TTC549 (cell line): ENCODE data around the gene ANGPTL3.
A peak's percentile ranks its signal among the peaks of the same experiment; 100 is the strongest.
"Not testable (repeated sequence)": the region's sequence is repeated elsewhere in the genome, so short reads cannot be mapped to it uniquely, and the experiment has no call there.

Experiments used
- FAIRE-seq: peaks from 2 replicates; lab custom pipeline; 2012; peaks lifted over from hg19 to GRCh38; lab: Jason Lieb, UNC

The ANGPTL3 gene, protein sequence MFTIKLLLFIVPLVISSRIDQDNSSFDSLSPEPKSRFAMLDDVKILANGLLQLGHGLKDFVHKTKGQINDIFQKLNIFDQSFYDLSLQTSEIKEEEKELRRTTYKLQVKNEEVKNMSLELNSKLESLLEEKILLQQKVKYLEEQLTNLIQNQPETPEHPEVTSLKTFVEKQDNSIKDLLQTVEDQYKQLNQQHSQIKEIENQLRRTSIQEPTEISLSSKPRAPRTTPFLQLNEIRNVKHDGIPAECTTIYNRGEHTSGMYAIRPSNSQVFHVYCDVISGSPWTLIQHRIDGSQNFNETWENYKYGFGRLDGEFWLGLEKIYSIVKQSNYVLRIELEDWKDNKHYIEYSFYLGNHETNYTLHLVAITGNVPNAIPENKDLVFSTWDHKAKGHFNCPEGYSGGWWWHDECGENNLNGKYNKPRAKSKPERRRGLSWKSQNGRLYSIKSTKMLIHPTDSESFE

GRCh38 chr1:62597281-62597680, at the start of gene ANGPTL3:
TSS of gene ANGPTL3 (plus strand) at chr1:62597520. CDS start at chr1:62597567, 47 bp downstream.
- no peak for FAIRE-seq

GRCh38 chr1:62561306-62561705, 36.0 kb upstream of the ANGPTL3 start:
- FAIRE-seq: peak; percentile 46

GRCh38 chr1:62567182-62567581, 30.1 kb upstream of the ANGPTL3 start:
- not testable (repeated sequence) for FAIRE-seq

DNA sequence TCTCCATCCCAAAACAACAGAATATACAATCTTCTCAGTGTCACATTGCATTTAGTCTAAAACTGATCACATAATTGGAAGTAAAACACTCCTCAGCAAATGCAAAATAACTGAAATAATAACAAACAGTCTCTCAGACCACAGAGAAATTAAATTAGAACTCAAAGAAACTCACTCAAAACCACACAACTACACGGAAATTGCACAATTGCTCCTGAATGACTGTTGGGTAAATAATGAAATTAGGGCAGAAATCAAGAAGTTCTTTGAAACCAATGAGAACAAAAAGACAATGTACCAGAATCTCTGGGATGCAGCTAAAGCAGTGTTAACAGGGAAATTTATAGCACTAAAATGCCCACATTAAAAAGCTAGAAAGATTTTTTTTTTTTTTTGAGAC, 29.4 kb upstream of the ANGPTL3 start:
- FAIRE-seq: not testable (repeated sequence)

DNA sequence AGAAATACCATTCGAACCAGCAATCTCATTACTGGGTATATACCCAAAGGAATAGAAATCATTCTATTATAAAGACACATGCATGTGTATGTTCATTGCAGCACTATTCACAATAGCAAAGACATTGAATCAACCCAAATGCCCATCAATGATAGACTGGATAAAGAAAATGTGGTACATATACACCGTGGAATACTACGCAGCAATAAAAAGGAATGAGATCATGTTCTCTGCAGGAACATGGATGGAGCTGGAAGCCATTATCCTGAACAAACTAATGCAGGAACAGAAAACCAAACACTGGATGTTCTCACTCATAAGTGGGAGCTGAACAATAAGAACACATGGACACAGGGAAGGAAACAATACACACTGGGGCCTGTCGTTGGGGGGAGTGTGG, 25.8 kb upstream of the ANGPTL3 start:
- FAIRE-seq: not testable (repeated sequence)

GRCh38 chr1:62572476-62572875, 24.8 kb upstream of the ANGPTL3 start:
- FAIRE-seq: no peak

- no peak for FAIRE-seq
Observed at GRCh38 chr1:62573675-62574074, 23.6 kb upstream of the ANGPTL3 start.

DNA sequence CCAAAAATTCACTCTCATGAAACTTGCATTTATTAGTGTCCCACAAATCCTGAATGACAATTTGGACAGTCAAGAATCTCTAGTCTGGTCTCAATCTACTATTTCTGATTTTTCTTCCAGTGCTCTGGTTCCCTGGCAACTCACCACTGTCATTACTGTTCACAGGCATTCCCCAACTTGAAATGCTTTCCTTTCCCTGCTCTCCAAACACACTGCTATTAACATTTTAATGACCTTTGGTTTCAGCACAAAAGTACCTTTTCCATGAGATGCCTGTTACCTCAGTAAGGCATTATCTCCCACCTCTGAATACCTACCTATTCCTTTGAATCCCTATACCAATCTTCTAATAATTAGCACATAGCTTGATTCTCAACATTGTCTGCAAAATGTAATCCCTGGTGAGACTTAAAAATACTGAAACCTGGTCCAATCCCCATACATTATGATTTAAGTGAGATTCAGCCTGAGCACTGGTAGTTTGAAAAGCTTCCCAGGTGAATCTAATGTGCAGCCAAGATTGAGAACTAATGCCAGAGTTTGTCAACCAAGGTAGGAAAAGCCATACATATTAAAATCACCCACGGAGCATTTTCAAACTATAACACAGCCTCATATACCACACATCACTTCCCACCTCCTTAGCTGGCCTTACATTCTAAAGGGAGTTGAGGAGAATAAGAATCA, 11.7 kb upstream of the ANGPTL3 start:
- FAIRE-seq: no peak

GRCh38 chr1:62588000-62588399, 9.3 kb upstream of the ANGPTL3 start:
- no peak for FAIRE-seq

GRCh38 chr1:62589321-62589720, 8.0 kb upstream of the ANGPTL3 start:
- no peak for FAIRE-seq

DNA sequence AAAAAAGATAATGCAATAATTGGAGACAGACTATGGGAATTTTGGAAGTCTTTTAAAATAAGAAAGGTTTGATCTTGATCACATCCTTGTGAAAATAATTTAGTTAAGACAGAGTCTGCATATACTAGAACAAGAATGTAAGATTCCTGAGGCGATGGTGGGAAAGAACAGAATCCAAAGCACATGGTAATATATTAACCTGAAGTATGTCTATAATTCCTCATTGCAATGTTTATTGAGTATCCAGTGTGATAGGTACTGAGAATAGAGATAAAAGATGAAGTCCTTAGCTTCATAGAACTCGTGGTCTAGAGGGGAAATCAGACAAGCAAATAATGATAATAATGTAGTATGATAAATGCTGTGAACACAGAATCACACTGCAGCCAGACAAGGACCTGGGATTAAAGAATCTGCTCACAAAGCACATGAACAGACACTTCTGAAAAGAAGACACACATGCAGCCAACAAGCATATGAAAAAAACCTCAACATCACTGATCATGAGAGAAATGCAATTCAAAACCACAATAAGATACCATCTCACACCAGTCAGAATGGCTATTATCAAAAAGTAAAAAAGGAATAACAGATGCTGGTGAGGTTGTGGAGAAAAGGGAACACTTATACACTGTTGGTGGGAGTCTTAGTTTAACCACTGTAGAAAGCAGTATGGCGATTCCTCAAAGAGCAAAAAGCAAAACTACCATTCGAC, 6.9 kb upstream of the ANGPTL3 start:
- no peak for FAIRE-seq

DNA sequence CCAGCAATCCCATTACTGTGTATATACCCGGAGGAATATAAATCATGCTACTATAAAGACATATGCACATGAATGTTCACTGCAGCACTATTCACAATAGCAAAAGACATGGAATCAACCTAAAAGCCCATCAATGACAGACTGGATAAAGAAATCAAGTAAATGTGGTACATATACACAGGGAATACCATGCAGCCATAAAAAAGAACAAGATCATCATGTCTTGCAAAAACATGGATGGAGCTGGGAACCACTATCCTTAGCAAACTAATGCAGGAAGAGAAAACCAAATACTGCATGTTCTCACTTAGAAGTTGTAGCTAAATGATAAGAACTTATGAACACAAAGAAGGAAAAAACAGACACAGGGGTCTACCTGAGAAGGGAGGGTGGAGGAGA, 6.4 kb upstream of the ANGPTL3 start:
- FAIRE-seq: no peak

- no peak for FAIRE-seq
Observed at GRCh38 chr1:62593825-62594394, 3.4 kb upstream of the ANGPTL3 start.

DNA sequence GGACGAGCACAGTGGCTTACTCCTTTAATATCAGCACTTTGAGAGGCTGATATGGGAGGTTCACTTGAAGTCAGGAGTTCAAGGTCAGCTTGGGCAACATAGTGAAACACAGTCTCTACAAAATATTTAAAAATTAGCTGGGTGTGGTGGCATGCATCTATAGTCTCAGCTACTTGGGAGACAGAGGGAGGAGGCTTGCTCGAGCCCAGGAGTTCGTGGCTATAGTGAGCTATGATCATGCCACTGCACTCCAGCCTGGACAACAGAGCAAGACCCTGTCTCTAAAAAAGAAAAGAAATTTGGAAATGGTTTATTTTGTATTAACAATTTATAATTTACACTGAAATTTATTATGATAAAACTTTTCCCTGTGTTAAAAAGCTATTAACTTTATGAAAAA, 1.7 kb upstream of the ANGPTL3 start:
- FAIRE-seq: no peak

DNA sequence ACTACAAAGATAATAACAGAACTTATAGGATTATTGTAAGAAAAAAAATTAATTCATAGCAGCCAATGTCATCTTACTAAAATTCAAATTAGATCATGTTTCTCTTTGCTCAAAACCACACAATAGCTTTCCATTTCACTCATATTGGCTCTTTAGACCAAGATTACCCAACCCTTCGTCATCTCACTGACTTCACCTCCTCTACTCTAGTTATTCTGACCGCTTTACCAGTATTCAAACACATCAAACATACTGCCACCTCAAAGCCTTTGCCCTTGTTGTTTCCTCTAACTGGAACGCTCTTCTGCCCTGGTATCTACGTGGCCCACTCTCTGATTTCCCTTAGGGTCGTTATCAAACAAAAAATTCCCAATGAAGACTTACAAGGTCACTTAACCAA, 1.7 kb downstream of the ANGPTL3 start:
- no peak for FAIRE-seq

- no peak for FAIRE-seq
Observed at GRCh38 chr1:62601457-62601856, 4.1 kb downstream of the ANGPTL3 start.

DNA sequence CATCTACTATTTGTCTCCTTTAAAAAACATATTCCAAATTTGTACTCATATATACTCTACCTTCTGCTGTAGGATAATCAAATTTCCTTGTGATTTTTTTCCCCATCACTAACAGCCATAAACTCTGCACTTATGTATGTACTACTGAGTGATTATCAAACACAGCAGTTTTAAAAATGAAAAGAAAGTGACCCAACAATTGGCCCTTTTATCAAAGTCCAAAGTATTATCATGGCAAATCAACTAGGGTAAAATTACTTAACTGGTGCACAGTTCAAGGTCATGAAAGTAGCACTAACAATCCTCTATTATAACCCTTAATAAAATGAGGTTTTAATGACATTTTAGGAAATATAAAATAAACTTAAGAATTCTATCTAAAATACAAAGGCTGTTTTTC, 11.6 kb downstream of the ANGPTL3 start:
- FAIRE-seq: no peak

- FAIRE-seq: not testable (repeated sequence)
Observed at GRCh38 chr1:62610588-62610987, 13.3 kb downstream of the ANGPTL3 start.

DNA sequence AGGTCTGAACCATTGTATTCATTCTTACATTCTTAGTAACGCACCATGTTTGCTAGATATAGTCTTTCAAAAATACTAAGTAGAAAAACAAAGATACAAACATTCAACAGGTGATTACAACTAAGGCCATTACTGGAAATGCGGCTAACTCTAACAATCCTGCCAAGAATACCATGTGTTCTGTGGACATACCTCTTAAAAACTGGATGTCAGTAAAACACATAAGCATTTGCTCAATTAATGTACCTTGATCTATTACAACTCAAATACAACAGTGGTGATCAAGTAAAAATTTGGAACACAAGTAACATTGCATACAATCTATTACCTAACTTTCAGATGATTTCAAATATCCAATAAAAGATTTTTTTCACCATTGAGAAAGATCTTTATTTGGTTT, 15.4 kb downstream of the ANGPTL3 start:
- no peak for FAIRE-seq

DNA sequence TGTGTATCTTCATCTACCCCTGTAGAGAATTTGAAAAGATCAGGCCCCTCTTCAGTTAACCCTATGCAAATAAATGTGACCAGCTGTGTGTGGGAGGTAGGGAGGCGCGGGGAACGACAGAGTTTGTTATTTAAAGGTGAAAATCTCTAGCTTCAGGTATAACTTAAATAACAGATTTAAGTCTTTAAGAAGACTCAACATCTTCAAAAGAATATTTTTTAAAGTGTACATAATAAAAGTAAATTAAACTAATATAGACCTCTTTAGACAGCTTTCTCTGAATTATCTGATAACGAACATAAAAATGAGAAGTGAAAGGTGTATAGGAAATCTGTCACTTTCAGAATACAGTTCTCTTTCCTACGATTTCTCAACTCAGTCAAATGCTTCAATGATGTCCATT, 16.0 kb downstream of the ANGPTL3 start:
- FAIRE-seq: no peak

DNA sequence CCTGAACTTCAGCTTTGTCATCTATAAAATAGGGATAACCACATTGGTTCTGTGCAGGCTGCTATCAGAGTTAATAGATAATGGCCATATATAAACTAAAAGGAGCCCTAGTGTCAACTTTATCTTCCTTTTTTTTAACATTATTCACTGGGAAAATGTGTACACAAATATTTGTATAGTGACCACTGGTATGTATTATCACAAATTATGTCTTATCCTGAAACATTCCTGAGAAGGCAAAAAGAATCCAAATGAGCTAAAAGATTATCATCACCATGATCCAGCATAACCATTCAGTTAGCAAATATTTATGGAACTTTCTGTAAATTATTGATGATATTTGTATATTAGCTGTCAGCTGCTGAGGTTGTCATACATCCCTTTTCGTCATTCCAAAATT, 16.6 kb downstream of the ANGPTL3 start:
- no peak for FAIRE-seq

GRCh38 chr1:62621907-62622306, 24.6 kb downstream of the ANGPTL3 start:
- FAIRE-seq: no peak

DNA sequence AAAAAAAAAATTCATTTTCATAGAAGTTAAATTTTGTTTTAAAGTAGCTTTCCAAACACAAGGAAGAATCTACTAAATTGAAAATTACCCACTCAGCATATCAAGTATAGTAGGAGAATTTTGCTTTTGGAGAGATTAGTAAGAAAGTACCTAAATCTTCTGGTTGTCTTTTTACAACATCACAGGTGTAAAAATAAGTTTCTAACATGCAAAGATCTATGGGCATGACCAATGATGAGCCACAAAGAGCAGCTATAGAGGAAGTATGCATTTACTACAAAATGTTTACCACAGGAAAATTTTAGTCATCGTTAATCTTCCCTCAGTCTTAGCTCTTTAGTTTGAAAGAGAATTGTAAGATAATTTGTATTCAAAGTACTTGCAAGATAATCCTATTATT, 28.1 kb downstream of the ANGPTL3 start:
- no peak for FAIRE-seq
